Vagina (tissue), 2 donors: ENCODE results near the gene SIM1.

Experiments
- CTCF ChIP-seq, 3 experiments: fragments of 450-650 bp in 2 of 3; fragments of 200-600 bp in 1 of 3; sonication (generic) in 1 of 3; IDR thresholded peaks; one replicate each; pipeline ENCODE4 v1.5.1; 2017 to 2019; ENCODE audit warnings: antibody characterized with exemption in 3 of 3, mild to moderate bottlenecking in 2 of 3, moderate library complexity in 2 of 3
- POLR2A ChIP-seq, 2 donors: fragments of 450-650 bp; IDR thresholded peaks; one replicate each; pipeline ENCODE4 v1.6.1; 2017; ENCODE audit warnings: antibody characterized with exemption in 2 of 2, mild to moderate bottlenecking in 2 of 2, moderate library complexity in 2 of 2

GRCh38 chr6:100506651-100507050 is 41.9 kb upstream of the SIM1 start:
- no peak for TF ChIP-seq CTCF (IDR thresholded peaks at IDR 0.05)
- TF ChIP-seq POLR2A (IDR thresholded peaks at IDR 0.05): no peak
